AML-193 (cell line): ENCODE results near the gene VIT.

ENCODE experiments used
- DNase-seq, 2 experiments: peaks; one replicate each; lab custom pipeline; 2025; lab: John Stamatoyannopoulos, UW

The VIT gene, protein sequence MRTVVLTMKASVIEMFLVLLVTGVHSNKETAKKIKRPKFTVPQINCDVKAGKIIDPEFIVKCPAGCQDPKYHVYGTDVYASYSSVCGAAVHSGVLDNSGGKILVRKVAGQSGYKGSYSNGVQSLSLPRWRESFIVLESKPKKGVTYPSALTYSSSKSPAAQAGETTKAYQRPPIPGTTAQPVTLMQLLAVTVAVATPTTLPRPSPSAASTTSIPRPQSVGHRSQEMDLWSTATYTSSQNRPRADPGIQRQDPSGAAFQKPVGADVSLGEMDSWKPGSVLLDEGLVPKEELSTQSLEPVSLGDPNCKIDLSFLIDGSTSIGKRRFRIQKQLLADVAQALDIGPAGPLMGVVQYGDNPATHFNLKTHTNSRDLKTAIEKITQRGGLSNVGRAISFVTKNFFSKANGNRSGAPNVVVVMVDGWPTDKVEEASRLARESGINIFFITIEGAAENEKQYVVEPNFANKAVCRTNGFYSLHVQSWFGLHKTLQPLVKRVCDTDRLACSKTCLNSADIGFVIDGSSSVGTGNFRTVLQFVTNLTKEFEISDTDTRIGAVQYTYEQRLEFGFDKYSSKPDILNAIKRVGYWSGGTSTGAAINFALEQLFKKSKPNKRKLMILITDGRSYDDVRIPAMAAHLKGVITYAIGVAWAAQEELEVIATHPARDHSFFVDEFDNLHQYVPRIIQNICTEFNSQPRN

DNA sequence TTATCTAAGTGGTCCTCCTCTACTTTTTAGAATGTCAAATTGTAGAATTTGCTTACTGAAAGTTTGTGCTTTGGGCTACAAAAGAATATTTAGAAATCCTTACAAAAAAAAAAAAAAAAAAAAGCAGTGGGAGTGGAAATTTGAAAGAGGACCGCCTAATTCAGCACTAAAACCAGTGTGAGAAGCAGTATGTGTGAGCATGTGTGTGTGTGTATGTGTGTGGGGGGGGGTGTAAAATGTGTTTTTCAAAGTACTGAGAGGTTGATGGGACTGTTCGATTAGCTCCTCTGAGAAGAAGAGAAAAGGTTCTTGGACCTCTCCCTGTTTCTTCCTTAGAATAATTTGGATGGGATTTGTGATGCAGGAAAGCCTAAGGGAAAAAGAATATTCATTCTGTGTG, at the start of gene VIT:
TSS of gene VIT (plus strand) at position 175 of the 400 bp plus-strand sequence. CDS start 19,664 bp downstream, outside the sequence.
- DNase-seq: no peak

DNA sequence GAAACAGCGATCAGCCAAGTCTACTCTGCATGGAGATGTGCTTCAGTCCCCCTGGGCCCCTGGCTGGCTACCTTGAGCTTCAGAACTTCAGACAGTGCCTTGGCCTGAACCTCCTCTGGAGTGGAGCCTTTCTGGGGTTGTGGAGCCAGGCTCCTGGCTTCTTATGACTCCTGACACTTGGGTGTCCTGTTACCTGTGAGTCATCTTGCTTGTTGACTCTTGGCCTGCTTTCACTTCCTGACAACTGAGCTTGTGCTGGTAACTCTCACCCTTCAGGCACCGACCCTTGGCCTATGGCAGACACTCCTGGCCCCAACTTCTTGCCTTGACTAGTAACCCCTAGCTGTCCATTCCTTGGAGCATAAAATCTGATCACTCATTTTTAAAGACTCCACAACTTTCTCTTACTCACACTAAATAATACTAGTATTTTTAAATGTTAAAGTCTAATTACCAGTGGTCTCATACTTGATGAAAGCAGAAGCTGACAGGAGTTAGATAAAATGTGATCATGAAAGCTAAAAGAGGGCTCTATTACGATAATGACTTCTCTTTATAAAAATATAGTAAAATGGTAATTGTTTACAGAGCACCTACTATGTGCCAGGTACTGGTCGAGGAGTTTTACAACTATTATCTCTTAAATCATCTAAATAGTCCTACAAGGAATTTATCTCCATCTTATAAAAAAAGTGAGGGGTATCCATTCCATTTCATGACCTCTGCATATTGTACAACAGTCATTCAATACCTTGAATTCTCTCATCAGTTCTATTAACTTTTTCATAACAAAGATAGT, 46.3 kb upstream of the VIT start:
- no peak for DNase-seq

DNA sequence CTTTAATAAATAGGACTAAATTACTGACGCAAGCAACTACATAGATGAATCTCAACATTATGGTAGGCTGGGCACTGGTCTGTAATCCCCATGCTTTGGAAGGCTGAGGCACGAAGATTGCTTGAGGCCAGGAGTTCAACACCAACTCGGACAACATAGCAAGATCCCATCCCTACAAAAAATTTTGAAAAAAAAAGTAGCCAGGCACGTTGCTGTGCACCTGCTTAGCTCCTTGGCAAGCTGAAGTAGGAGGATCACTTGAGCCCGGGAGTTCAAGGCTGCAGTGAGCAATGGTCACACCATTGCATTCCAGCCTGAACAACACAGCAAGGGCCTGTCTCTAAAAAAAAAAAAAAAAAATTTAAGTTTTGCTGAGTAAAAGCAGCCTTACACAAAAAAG, 43.4 kb upstream of the VIT start:
- no peak for DNase-seq

DNA sequence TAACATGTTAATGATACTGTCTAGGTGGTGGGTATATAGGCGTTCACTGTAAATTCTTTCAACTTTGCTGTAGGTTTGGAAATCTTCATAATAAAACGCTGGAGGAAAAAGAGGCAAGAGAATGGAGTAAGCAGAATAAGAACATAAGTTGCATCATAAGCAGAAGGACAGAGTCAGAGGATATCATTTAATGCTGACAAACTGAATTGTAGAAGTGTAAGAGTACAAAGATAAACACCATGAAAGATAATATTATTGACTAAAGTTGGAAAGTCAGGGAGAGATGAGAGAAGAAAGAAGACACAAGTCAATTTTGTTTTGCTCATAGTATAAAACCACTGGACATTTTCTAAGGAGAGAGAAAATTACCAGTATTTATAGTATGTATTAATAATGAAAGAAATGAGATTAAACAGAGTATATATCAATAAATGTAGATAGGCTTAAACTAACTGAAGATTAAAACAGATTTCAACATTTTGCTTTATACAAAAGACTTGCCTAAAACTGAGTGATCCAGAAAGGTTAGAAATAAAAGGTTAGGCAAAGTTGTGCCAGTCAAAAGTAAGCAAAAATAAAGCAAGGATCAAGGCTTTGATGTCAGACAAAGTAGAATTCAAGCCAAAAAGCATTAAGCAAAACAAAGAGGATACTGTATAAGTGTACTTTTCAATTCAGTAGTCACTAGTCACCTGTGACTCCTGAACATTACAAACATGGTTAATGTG, 42.4 kb upstream of the VIT start:
- no peak for DNase-seq

DNA sequence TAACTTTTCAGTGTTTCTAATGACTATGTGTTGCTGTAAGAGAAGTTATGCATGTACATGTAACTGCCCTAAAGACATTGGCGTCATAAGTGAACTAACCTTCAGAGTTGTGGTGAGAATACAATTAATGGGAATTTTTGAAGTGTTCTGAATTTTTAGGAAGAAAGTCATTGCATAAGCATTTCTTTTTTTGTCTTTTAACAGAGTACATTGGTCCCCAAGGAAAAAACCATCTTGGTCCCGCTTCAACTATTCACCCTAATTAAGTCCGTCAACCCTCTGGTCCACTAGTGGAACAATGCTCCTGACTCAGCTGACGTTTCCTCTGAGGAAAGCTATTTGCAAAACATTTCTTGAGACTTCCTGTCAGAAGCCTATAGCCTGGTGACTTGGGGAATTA, 41.1 kb upstream of the VIT start:
- DNase-seq: no peak

DNA sequence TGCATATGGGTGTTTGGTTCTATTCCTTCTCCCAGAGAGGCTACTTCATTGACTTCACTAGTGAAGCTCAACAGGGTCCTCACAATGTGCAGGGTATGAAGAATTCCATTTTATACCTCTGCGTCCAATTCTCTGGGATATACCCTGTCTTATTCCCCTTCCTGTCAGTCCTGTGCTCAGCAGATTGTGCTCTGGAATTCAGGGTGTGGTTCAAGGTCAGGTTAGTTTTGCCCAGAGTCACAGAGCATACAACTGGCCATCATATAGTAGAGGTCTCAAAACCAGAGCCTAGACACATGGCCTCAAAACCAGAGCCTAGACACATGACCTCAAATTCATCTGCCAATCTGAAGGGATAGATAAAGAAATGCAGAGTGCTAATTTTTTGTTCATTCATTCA, 38.8 kb upstream of the VIT start:
- DNase-seq: no peak

DNA sequence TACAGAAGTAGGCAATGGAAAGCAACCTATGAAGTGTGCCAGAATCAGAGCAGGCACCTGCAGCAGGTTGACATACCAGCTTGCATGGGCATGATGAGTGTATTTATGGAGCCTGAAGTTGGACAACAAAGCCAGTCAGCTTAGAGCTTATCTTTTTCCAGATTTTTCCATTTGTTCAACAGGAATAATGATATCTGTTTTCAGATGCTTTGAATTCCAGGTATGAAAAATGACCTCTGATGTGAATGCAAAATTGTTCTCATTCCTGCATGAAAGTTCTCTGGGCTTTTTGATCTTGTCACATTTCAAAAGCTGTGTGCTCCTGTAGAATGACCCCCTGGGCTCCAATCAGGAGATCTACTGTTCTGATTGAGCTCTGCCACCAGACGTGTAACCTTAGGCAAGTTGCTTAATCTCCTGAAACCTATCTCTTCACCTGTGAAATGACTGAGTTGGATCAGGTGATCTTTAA, 38.2 kb upstream of the VIT start:
- no peak for DNase-seq

DNA sequence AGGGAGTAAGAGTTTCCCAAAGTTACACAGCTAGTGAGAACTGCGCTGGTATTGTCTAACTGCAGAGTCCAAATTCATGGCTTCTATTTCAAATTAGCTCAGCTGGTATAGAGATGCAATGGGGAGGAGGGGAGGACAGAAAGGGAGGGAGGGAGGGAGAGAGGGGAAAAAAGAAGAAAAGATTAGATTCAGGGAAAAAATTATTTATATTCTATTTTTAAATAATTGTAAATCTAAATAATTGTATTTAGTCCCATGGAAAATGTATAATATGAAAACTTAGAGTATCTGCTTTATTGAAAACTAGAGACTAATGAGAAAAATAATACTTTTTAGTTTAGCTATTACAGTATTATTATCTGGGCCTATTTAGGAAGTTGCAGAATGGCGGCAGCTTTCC, 37.3 kb upstream of the VIT start:
- no peak for DNase-seq

DNA sequence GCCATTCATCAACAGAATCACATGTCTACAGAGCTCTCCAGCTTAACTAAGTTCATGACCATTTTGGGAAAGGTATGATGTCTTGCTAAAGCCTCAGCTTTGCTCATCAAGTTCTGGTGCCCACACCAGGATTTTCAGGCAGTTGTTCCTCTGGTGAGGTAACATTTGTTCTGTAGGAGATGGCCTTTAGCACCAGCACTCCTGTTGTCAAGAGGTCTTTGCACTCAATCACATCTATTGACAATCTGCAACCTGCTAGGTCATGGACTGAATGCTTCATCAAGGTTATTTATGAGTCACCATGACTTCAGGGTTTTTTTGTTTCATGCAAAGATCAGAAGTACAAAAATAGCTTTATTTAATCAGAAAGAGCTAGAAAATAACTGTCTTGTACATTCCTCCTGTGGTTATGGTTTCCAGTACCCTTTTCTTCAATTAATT, 36.6 kb upstream of the VIT start:
- no peak for DNase-seq

DNA sequence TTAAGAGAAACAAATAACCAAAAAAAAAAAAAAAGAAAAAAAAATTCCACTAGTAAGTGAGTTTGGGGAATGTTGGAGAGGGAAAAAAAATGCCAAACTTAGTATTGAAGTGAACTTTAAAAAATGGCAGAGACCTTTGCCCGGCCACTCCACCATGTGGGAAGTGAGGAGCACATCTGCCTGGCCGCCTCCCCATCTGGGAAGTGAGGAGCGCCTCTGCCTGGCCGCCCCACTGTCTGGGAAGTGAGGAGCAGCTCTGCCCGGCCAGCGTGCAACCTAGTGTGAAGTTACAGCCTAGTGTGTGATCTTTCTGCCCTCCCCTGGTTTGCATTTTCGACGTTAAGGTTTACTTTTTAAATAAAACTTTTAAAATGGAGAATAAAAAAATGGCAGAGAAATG, 33.9 kb upstream of the VIT start:
- no peak for DNase-seq

DNA sequence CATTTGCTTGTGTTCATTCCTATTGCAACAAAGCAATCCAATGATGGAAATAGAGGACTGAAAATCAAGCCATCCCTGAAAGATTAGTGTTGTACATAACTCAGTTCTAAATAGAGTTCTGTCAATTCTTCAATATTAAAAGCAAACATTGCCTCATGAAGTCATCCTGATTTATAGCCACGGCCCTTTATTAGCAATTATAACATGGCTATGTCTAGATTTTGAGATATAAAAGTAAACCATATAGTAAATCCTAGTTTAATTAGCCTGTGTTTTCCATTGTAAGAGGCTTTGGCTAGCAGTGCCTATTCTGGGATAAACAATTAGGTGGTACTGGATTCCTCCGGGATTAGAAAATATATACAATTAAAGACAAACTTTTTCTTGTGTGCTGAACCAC, 33.2 kb upstream of the VIT start:
- DNase-seq: no peak

DNA sequence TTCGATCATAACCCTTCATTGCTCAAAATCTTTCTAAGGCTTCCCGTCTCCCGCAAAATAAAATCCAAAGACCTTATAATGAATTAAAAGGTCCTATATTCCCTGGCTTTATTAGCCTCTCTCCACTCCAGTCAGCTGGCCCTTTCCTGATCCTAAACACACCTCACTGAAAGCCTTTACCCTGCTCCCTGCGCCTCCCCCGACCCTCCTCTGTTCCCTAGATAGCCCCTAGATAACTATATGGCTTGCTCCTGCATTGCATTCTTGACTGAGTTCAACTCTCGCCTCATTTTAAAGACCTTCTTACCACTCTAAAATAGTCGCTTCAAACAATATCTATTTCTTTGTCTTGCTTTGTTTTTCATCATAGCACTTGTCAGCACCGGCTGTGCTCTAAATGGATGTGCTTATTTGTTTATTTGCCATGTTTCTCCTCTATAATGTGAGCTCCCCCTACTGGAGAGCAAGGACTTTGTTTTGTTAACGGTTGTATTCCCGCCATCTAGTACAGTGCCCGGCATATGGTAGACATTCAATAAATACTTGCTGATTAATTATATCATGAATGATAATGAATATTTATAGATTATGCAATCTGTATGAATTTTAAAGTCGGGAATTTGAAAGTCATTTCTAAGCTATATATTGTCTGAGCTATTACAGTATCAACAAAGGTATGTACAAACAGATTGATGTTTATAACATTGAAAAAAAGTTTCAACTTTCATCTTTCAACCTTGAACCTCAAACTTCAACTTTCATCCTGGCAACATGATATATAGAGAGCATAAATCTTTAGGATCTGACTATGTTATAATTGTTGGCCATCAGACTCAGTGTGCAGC, 32.4 kb upstream of the VIT start:
- peak; percentile 44 to 66 for DNase-seq

DNA sequence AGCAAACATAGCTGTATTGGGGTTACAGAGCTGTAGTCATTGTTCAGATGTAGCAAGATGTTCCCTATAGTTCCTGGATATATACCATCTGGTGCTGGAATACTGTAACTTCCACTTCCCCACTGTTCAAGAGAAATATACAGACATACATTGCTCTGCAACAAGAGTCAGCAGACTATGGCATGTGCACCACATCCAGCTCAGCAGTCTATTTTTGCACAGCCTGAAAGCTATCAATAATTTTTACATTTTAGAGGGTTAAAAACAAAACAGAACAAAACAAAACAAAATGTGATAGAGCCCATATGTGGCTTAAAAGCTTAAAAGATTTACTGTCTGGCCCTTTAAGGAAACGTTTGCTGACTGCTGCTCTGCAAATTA, 31.8 kb upstream of the VIT start:
- no peak for DNase-seq

DNA sequence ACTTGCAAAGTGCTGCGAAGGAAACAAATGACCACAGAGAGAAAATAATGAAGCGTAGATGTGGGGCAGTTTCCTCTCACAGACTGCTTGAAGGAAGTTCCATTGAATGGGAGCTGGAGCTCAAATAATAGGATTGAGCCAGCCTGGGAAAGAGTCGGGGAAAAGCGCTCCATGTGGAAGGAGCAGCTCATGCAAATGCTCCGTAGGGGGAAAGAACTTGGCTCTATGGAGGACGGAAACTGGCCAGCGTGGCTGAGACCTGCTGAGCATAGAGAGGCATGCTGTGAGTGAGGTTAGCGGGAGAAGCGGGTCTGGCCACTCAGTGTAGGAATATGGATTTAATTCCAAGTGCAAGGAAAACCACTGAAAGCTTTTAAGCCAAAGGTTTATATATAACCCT, 28.6 kb upstream of the VIT start:
- no peak for DNase-seq

DNA sequence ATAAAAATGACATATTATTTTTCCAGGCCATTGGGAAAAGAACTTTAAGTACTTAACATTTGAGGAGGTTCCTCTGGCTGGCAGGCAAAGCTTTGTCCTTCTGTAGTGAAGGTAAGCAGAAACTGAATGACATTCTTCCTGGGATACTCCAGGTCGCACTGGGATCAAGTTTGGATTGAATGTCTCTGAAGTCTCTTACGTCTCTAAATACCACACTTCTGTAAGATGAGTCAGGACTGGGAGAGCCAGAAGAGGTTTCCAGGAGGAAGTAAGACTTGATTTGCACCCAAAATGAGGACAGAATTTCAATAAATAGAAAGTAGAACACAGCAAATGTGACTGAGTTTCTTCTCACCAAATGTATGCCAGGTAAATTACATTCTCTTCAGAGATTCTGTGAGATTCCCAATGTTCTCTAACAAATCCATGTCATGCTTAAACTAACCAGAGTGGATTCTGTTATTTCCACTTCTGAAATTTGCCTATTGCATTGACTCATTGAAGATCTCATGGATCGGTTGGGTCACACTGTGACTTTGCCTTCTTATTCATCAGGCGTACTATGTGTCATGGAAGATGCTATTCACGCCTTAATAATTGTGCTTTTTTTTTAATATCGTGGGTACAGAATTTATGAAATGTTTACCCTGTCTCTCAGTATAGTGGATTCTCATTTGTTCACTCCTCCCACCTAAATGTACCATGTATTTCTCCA, 25.5 kb upstream of the VIT start:
- no peak for DNase-seq

DNA sequence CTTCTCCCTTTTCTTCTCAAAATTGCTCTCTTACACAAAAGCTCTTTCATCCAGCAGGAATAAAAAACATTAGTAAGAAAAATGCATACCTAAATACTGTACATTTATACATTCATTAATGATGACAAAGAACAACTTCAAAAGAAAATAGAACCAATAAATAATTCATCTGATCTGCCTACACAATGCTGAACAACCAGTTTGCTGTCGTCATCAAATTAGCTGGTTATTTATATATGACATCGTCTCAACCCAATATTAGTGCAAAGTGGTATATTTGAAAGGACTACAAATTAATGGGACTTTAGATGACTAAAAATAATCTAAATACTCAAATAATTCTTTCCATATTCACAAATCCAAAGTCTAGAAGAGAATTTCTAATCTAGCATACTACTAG, 24.8 kb upstream of the VIT start:
- DNase-seq: no peak

DNA sequence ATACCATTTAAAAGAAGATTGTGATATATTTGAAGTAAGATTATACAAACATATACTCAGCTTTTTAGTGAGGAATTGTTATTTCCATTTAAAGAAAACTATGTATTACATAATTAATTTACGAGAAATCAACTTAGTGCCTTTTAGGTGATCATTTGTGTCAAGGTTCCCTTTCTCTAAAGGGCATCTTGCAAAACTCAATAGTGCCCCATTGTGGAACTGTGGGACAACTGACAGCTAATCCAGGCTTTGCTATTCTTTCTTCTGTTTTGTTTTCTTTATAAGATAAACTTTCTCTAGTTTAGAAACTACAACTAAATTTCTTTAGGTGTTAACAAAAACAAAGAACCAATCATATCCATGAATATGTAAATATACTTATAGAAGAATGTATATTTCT, 24.3 kb upstream of the VIT start:
- peak; percentile 42 to 56 for DNase-seq

DNA sequence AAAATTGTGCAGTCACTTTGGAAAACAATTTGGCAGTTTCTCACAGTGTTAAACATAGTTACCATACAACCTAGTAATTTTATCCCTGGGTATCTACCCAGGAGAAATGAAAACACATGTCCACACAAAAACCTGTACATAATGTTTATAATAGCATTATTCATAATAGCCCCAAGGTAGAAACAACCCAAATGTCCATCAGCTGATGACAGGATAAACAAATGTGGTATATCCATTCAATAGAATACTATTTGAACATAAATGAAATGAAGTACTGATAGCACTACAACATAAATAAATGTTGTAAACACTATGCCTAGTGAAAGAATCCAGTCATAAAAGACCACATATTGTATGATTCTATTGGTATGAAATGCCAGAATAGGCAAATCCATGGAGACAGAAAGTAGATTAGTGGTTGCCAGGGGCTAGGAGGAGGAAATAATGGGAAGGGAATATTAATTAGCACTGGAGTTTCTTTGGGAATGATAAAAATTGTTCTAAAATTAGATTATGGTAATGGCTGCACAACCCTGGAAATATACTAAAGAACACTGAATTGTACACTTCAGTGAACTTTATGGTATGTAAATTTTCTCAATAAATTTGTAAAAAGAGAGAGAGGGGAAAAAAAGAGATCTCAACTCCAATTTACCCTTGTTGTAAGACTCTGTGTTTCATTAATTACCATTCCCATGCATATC, 20.8 kb upstream of the VIT start:
- DNase-seq: no peak

DNA sequence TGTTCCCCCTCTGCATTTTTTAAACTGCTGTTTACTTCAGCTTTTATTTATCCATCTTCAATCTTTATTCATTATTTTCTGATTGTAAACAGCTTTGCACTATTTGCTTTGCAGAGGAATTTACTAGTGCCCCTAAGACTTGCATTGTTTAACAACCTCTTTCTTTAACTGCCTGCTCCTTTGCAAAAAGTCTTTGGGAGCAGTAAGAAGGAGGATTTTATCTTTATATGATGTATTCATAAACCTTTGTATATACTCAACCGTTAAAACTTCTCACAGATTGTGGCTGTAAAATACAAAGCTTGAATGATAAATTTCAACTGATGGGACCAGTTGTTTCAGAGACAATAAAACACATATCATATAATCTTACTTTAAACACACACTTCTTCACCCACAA, 20.1 kb upstream of the VIT start:
- no peak for DNase-seq

DNA sequence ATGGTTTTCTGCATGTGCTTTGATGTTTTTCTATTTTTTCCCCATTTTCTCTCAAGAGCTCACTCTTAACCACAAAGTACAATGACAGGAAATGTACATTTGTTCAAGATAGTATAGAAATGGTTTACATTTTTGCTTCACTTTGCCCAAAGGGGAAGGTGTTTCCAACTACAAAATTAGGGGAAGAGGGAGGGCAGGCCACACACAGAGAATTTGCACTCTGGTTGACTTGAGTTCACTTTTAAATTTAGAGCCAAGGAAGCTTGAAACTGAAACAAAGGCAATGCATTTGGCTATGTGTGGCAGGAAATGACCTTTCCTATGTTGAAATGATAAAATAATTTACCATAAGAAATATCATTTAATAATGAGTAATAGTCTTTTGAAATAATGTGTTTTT, 19.1 kb upstream of the VIT start:
- DNase-seq: peak; percentile 23 to 29
